Smooth muscle cell (in vitro differentiated cells): ENCODE data around the gene GJD3. TPM values are rescaled to one million over a fixed set of nuclear protein-coding genes. Genes with fewer than 3 reads are reported as not detected.

Experiments used
- DNase-seq: peaks from one replicate; lab custom pipeline; 2025; ENCODE audit not compliant: unreplicated experiment; lab: John Stamatoyannopoulos, UW
- H2AFZ ChIP-seq: fragments of 200-600 bp; sonication (generic); 2 replicates; pipeline ENCODE4 v1.6.0; 2016; ENCODE audit warnings: antibody characterized with exemption, low read depth, mild to moderate bottlenecking
- H3F3A ChIP-seq: fragments of 200-600 bp; sonication (generic); 2 replicates; pipeline ENCODE4 v1.6.0; 2017; ENCODE audit warnings: antibody characterized with exemption, low read depth
- H3K27ac ChIP-seq: fragments of 200-600 bp; sonication (generic); 2 replicates; pipeline ENCODE4 v1.5.1; 2016; ENCODE audit warnings: low read depth, mild to moderate bottlenecking
- H3K27me3 ChIP-seq: fragments of 200-600 bp; sonication (generic); 2 replicates; pipeline ENCODE4 v1.6.1; 2016; ENCODE audit warnings: low read depth, mild to moderate bottlenecking
- H3K36me3 ChIP-seq: fragments of 200-600 bp; sonication (generic); 2 replicates; pipeline ENCODE4 v1.5.1; 2016; ENCODE audit warnings: low read depth
- H3K4me1 ChIP-seq: fragments of 200-600 bp; sonication (generic); 2 replicates; pipeline ENCODE4 v1.5.1; 2016; ENCODE audit warnings: low read depth
- H3K4me2 ChIP-seq: fragments of 200-600 bp; sonication (generic); 2 replicates; pipeline ENCODE4 v1.6.0; 2016; ENCODE audit warnings: mild to moderate bottlenecking
- H3K4me3 ChIP-seq: fragments of 200-600 bp; sonication (generic); 2 replicates; pipeline ENCODE4 v1.5.1; 2016; ENCODE audit warnings: mild to moderate bottlenecking
- H3K79me2 ChIP-seq: fragments of 200-600 bp; sonication (generic); 2 replicates; pipeline ENCODE4 v1.6.0; 2016; ENCODE audit warnings: low read depth, mild to moderate bottlenecking
- H3K9ac ChIP-seq: fragments of 200-600 bp; sonication (generic); 2 replicates; pipeline ENCODE4 v1.6.0; 2016; ENCODE audit warnings: low read depth
- H3K9me3 ChIP-seq: fragments of 200-600 bp; sonication (generic); replicated peaks from 2 replicates; pipeline ENCODE4 v1.5.1; 2016; ENCODE audit warnings: low read depth
- H4K20me1 ChIP-seq: fragments of 200-600 bp; sonication (generic); 2 replicates; pipeline ENCODE4 v1.6.0; 2016; ENCODE audit warnings: low read depth
- WGBS: methylation state at CpG from one replicate; pipeline ENCODE4 v1.1.7; 2016; ENCODE audit warnings: low lambda C conversion rate; 5-methylcytosine and 5-hydroxymethylcytosine counted together
- polyA plus RNA-seq: library from polyadenylated mRNA; unstranded; fragments of >200 nt; fragmentation: Nextera tagmentation; extraction: Ambion mirVana; gene quantifications from 2 replicates; pipeline ENCODE4 v1.2.1, GENCODE V29; 2016
- total RNA-seq: library from RNA; depleted of rRNA; stranded (reverse); fragments of >200 nt; gene quantifications from 2 replicates; pipeline ENCODE4 v1.2.3, GENCODE V29; 2014
- TF ChIP-seq, protein P1 (sequence below): fragments of 200-600 bp; sonication (generic); IDR thresholded peaks from 2 replicates; pipeline ENCODE4 v1.5.1; 2017; ENCODE audit warnings: borderline replicate concordance, mild to moderate bottlenecking, antibody characterized with exemption; ENCODE audit not compliant: insufficient read depth, poor library complexity, severe bottlenecking

Gene GJD3
- total and polyA plus RNA-seq, 2 experiments from 2014 or later, result 0.30 TPM; not detected in 1

GRCh38 chr17:40315678-40316570 lies 48.6 kb downstream of the GJD3 start:
- TF ChIP-seq, protein P1, sequence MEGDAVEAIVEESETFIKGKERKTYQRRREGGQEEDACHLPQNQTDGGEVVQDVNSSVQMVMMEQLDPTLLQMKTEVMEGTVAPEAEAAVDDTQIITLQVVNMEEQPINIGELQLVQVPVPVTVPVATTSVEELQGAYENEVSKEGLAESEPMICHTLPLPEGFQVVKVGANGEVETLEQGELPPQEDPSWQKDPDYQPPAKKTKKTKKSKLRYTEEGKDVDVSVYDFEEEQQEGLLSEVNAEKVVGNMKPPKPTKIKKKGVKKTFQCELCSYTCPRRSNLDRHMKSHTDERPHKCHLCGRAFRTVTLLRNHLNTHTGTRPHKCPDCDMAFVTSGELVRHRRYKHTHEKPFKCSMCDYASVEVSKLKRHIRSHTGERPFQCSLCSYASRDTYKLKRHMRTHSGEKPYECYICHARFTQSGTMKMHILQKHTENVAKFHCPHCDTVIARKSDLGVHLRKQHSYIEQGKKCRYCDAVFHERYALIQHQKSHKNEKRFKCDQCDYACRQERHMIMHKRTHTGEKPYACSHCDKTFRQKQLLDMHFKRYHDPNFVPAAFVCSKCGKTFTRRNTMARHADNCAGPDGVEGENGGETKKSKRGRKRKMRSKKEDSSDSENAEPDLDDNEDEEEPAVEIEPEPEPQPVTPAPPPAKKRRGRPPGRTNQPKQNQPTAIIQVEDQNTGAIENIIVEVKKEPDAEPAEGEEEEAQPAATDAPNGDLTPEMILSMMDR, result no peak
- Histone ChIP-seq H3F3A (peaks cover 13% of the 10 kb centered on the region), H3K4me3 (peak overlapping the region; percentile 91), H3K79me2 (peaks cover 28% of the 10 kb centered on the region), H3K27me3 (no peaks in the 10 kb centered on the region), H3K4me1 (peaks cover 54% of the 10 kb centered on the region), H3K9ac (no peak overlapping the region), H3K9me3 (no peaks in the 10 kb centered on the region), H2AFZ (no peak overlapping the region), H3K27ac (peak overlapping the region; percentile 93), H4K20me1 (peaks cover 34% of the 10 kb centered on the region), H3K36me3 (no peaks in the 10 kb centered on the region), H3K4me2 (peak overlapping the region; percentile 80)
- 57% methylated on average over 9 of the region's 9 CpGs for WGBS
- no peak for DNase-seq

GRCh38 chr17:40315206-40315605 lies 49.3 kb downstream of the GJD3 start:
- DNase-seq, result no peak
- peaks cover 27% of the 10 kb centered on the region for H4K20me1 ChIP-seq
- H3K9ac ChIP-seq, result no peak overlapping the region
- H3K79me2 ChIP-seq, result peaks cover 25% of the 10 kb centered on the region
- H2AFZ ChIP-seq, result no peak overlapping the region
- H3K4me3 ChIP-seq, result no peak overlapping the region
- H3K9me3 ChIP-seq, result no peaks in the 10 kb centered on the region
- no peaks in the 10 kb centered on the region for H3K27me3 ChIP-seq
- peak overlapping the region; percentile 61 for H3K4me2 ChIP-seq
- TF ChIP-seq, protein P1, result no peak
- H3K36me3 ChIP-seq, result no peaks in the 10 kb centered on the region
- H3K27ac ChIP-seq, result peak overlapping the region; percentile 93
- 97% methylated on average over 3 of the region's 3 CpGs for WGBS
- H3K4me1 ChIP-seq, result peaks cover 61% of the 10 kb centered on the region
- peaks cover 13% of the 10 kb centered on the region for H3F3A ChIP-seq

- H3F3A ChIP-seq, result peaks cover 13% of the 10 kb centered on the region
- H3K79me2 ChIP-seq, result peaks cover 25% of the 10 kb centered on the region
- H3K4me1 ChIP-seq, result peaks cover 67% of the 10 kb centered on the region
- H3K36me3 ChIP-seq, result no peaks in the 10 kb centered on the region
- H4K20me1 ChIP-seq, result peaks cover 20% of the 10 kb centered on the region
- H2AFZ ChIP-seq, result no peak overlapping the region
- no peaks in the 10 kb centered on the region for H3K9me3 ChIP-seq
- TF ChIP-seq, protein P1, result no peak
- no peak overlapping the region for H3K9ac ChIP-seq
- 33% methylated on average over 3 of the region's 3 CpGs for WGBS
- H3K27ac ChIP-seq, result peak overlapping the region; percentile 62
- no peaks in the 10 kb centered on the region for H3K27me3 ChIP-seq
- H3K4me3 ChIP-seq, result no peak overlapping the region
- H3K4me2 ChIP-seq, result peak overlapping the region; percentile 66
- DNase-seq, result peak; percentile 54
Observed at GRCh38 chr17:40314584-40314956, 50.0 kb downstream of the GJD3 start.
